ENCODE results near the gene PEX6.
A peak's percentile ranks its signal among the peaks of the same experiment; 100 is the strongest.

The PEX6 gene

DNA sequence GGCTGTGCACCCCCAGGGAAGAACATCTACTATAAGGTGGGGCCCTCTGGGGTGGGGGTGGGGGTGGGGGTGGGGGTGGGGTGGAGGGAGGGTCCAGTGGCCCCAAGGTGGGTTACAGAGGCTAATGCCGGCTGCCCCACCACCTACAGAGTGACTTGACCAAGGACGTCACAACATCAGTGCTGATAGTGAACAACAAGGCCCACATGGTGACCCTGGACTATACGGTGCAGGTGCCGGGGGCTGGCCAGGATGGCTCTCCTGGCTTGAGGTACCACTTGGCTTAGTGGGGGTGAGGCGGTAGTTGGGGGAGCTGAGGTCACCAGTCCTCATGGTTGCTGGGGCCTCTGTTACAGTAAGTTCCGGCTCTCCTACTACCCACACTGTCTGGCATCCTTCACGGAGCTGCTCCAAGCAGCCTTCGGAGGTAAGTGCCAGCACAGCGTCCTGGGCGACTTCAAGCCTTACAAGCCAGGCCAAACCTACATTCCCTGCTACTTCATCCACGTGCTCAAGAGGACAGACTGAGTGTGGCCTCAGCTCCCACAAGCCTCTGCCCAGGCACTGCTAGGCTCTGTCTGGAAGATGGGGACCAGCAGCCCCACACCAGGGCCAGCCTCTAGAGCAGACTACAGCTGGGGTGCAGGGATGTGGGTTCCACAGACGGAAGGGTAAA is 15.7 kb downstream of the PEX6 start:
- no peaks in the 10 kb centered on the region for H3K9me3 ChIP-seq (ENCODE audit: severe bottlenecking)
- no peak overlapping the region for H3K27ac ChIP-seq
- H3K4me3 ChIP-seq (ENCODE audit: low read depth, low read length): no peak overlapping the region
- peaks cover 40% of the 10 kb centered on the region for H3K36me3 ChIP-seq
- no peaks in the 10 kb centered on the region for H3K27me3 ChIP-seq (ENCODE audit: insufficient read depth, low read depth, severe bottlenecking)
- TF ChIP-seq CTCF (IDR thresholded peaks at IDR 0.05; ENCODE audit: low read depth, low read length): no peak
- DNase-seq: no peak

- H3K27ac ChIP-seq: no peak overlapping the region
- no peak overlapping the region for H3K4me3 ChIP-seq (ENCODE audit: low read depth, low read length)
- peaks cover 40% of the 10 kb centered on the region for H3K36me3 ChIP-seq
- DNase-seq: no peak
- no peaks in the 10 kb centered on the region for H3K9me3 ChIP-seq (ENCODE audit: severe bottlenecking)
- H3K27me3 ChIP-seq (ENCODE audit: insufficient read depth, low read depth, severe bottlenecking): no peaks in the 10 kb centered on the region
- TF ChIP-seq CTCF (IDR thresholded peaks at IDR 0.05; ENCODE audit: low read depth, low read length): no peak
These were observed 16.3 kb downstream of the PEX6 start for GRCh38 chr6:42962502-42963178.

DNA sequence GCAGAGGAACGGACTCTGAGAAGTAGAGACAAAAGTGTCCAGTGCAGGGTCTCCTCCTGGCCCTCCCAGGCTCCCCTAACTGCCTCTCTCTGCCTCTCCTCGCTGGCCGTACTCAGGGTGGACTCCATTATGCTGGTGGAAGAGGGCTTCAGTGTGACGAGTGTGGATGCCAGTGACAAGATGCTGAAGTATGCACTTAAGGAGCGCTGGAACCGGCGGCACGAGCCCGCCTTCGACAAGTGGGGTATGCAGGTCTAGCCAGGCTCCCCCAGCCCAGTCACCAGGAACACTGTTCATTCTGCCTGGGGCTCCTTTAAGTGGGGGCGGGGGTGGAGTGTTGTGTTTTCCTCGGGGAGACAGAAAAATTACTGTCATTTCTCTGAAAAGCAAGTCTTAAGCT is 16.9 kb downstream of the PEX6 start:
- TF ChIP-seq CTCF (IDR thresholded peaks at IDR 0.05; ENCODE audit: low read depth, low read length): no peak
- peaks cover 34% of the 10 kb centered on the region for H3K36me3 ChIP-seq
- DNase-seq: no peak
- H3K9me3 ChIP-seq (ENCODE audit: severe bottlenecking): no peaks in the 10 kb centered on the region
- H3K27me3 ChIP-seq (ENCODE audit: insufficient read depth, low read depth, severe bottlenecking): no peaks in the 10 kb centered on the region
- H3K27ac ChIP-seq: no peak overlapping the region
- no peak overlapping the region for H3K4me3 ChIP-seq (ENCODE audit: low read depth, low read length)

GRCh38 chr6:42961020-42961470 is 17.9 kb downstream of the PEX6 start:
- Histone ChIP-seq H3K36me3 (peaks cover 27% of the 10 kb centered on the region), H3K27me3 (ENCODE audit: insufficient read depth, low read depth, severe bottlenecking) (no peaks in the 10 kb centered on the region), H3K9me3 (ENCODE audit: severe bottlenecking) (no peaks in the 10 kb centered on the region), H3K27ac (no peak overlapping the region), H3K4me3 (ENCODE audit: low read depth, low read length) (peak overlapping the region; percentile 65)
- DNase-seq: no peak
- no peak for TF ChIP-seq CTCF (IDR thresholded peaks at IDR 0.05; ENCODE audit: low read depth, low read length)

DNA sequence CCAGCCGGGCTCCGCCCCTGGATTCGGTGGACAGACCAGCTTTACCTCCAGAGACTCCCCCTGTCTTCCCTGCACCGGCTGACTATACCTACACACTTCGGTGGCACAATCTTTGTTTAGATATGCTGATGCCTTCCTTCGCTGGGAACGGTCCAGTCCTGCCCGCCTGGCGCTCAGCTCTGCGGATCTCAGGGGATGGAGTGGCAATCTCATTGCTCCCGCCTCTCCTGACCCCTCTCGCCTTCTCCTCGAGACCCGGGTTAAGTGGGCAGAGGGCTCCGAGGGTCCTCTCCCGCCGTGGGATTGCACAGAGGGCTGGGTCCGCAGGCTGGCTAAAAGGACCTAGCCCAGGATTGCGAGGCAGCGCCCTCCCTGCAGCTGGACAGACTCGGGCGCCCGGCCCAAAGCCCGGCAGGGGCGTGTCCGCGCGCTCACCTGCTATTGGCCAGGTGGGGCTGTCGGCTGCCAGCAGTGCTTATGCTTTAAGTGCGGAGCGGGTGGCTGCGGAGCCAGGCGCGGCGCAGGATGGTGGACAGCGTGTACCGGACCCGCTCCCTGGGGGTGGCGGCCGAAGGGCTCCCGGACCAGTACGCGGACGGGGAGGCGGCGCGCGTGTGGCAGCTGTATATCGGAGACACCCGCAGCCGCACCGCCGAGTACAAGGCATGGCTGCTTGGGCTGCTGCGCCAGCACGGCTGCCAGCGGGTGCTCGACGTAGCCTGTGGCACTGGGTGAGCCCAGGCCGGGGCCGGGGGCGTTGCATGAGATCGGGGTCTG is 18.6 kb downstream of the PEX6 start, which contains the start of gene GNMT:
GNMT (plus strand) TSS at position 512 of the 777 bp plus-strand sequence; CDS start at position 526, 14 bp downstream.
- peak; percentile 88 for DNase-seq
- TF ChIP-seq CTCF (IDR thresholded peaks at IDR 0.05; ENCODE audit: low read depth, low read length): 0 out of 2 replicates have a peak, but pooled peaks have one; percentile 12
- Histone ChIP-seq H3K9me3 (ENCODE audit: severe bottlenecking) (no peaks in the 10 kb centered on the region), H3K36me3 (peaks cover 24% of the 10 kb centered on the region), H3K27ac (no peak within 1 kb of the TSS), H3K27me3 (ENCODE audit: insufficient read depth, low read depth, severe bottlenecking) (no peaks in the 10 kb centered on the region), H3K4me3 (ENCODE audit: low read depth, low read length) (peak within 1 kb of the TSS; percentile 65)
